ENCODE data around the gene RAP1A.

GRCh38 chr1:111654839-111655238 lies 35.2 kb downstream of the RAP1A start:
- TF ChIP-seq POLR2A (IDR thresholded peaks at IDR 0.05; ENCODE audit: extremely low read depth, insufficient read length) (no peak), CTCF (IDR thresholded peaks at IDR 0.05; ENCODE audit: low read depth, low read length) (no peak), MAX (IDR thresholded peaks at IDR 0.05; ENCODE audit: low read depth, low read length) (no peak)

Measured in NB4 (cell line).